Smooth muscle cell (in vitro differentiated cells): Measurements from ENCODE around the gene RARG. TPM values are rescaled to one million over a fixed set of nuclear protein-coding genes. Genes with fewer than 3 reads are reported as not detected.

Experiments
- DNase-seq: peaks from one replicate; lab custom pipeline; 2025; ENCODE audit not compliant: unreplicated experiment; lab: John Stamatoyannopoulos, UW
- H2AFZ ChIP-seq: fragments of 200-600 bp; sonication (generic); 2 replicates; pipeline ENCODE4 v1.6.0; 2016; ENCODE audit warnings: antibody characterized with exemption, low read depth, mild to moderate bottlenecking
- H3F3A ChIP-seq: fragments of 200-600 bp; sonication (generic); 2 replicates; pipeline ENCODE4 v1.6.0; 2017; ENCODE audit warnings: antibody characterized with exemption, low read depth
- H3K27ac ChIP-seq: fragments of 200-600 bp; sonication (generic); 2 replicates; pipeline ENCODE4 v1.5.1; 2016; ENCODE audit warnings: low read depth, mild to moderate bottlenecking
- H3K27me3 ChIP-seq: fragments of 200-600 bp; sonication (generic); 2 replicates; pipeline ENCODE4 v1.6.1; 2016; ENCODE audit warnings: low read depth, mild to moderate bottlenecking
- H3K36me3 ChIP-seq: fragments of 200-600 bp; sonication (generic); 2 replicates; pipeline ENCODE4 v1.5.1; 2016; ENCODE audit warnings: low read depth
- H3K4me1 ChIP-seq: fragments of 200-600 bp; sonication (generic); 2 replicates; pipeline ENCODE4 v1.5.1; 2016; ENCODE audit warnings: low read depth
- H3K4me2 ChIP-seq: fragments of 200-600 bp; sonication (generic); 2 replicates; pipeline ENCODE4 v1.6.0; 2016; ENCODE audit warnings: mild to moderate bottlenecking
- H3K4me3 ChIP-seq: fragments of 200-600 bp; sonication (generic); 2 replicates; pipeline ENCODE4 v1.5.1; 2016; ENCODE audit warnings: mild to moderate bottlenecking
- H3K79me2 ChIP-seq: fragments of 200-600 bp; sonication (generic); 2 replicates; pipeline ENCODE4 v1.6.0; 2016; ENCODE audit warnings: low read depth, mild to moderate bottlenecking
- H3K9ac ChIP-seq: fragments of 200-600 bp; sonication (generic); 2 replicates; pipeline ENCODE4 v1.6.0; 2016; ENCODE audit warnings: low read depth
- H3K9me3 ChIP-seq: fragments of 200-600 bp; sonication (generic); replicated peaks from 2 replicates; pipeline ENCODE4 v1.5.1; 2016; ENCODE audit warnings: low read depth
- H4K20me1 ChIP-seq: fragments of 200-600 bp; sonication (generic); 2 replicates; pipeline ENCODE4 v1.6.0; 2016; ENCODE audit warnings: low read depth
- CTCF ChIP-seq: fragments of 200-600 bp; sonication (generic); IDR thresholded peaks from 2 replicates; pipeline ENCODE4 v1.5.1; 2017; ENCODE audit warnings: borderline replicate concordance, mild to moderate bottlenecking, antibody characterized with exemption; ENCODE audit not compliant: insufficient read depth, poor library complexity, severe bottlenecking
- WGBS: methylation state at CpG from one replicate; pipeline ENCODE4 v1.1.7; 2016; ENCODE audit warnings: low lambda C conversion rate; 5-methylcytosine and 5-hydroxymethylcytosine counted together
- polyA plus RNA-seq: library from polyadenylated mRNA; unstranded; fragments of >200 nt; fragmentation: Nextera tagmentation; extraction: Ambion mirVana; gene quantifications from 2 replicates; pipeline ENCODE4 v1.2.1, GENCODE V29; 2016
- total RNA-seq: library from RNA; depleted of rRNA; stranded (reverse); fragments of >200 nt; gene quantifications from 2 replicates; pipeline ENCODE4 v1.2.3, GENCODE V29; 2014

RARG gene
- total and polyA plus RNA-seq, 2 experiments from 2014 or later, result 21.8 to 32.9 TPM

GRCh38 chr12:53222170-53222721 lies 9.8 kb downstream of the RARG start:
- peak overlapping the region; percentile 88 for H3K4me2 ChIP-seq
- no peak overlapping the region for H2AFZ ChIP-seq
- H4K20me1 ChIP-seq, result peaks cover 16% of the 10 kb centered on the region
- no peaks in the 10 kb centered on the region for H3K27me3 ChIP-seq
- TF ChIP-seq CTCF, result no peak
- H3K27ac ChIP-seq, result peak overlapping the region; percentile 97
- no peaks in the 10 kb centered on the region for H3K36me3 ChIP-seq
- peak overlapping the region; percentile 61 for H3K4me3 ChIP-seq
- H3K9ac ChIP-seq, result no peak overlapping the region
- peaks cover 23% of the 10 kb centered on the region for H3F3A ChIP-seq
- no peaks in the 10 kb centered on the region for H3K9me3 ChIP-seq
- peaks cover 55% of the 10 kb centered on the region for H3K4me1 ChIP-seq
- WGBS, result 18% methylated on average over 5 of the region's 5 CpGs
- DNase-seq, result no peak
- peaks cover 4% of the 10 kb centered on the region for H3K79me2 ChIP-seq

- H3K4me2 ChIP-seq, result peak overlapping the region; percentile 88
- peak overlapping the region; percentile 93 for H3K9ac ChIP-seq
- TF ChIP-seq CTCF, result peak; percentile 12
- H3K27me3 ChIP-seq, result no peaks in the 10 kb centered on the region
- H3K27ac ChIP-seq, result peak overlapping the region; percentile 97
- H4K20me1 ChIP-seq, result peaks cover 24% of the 10 kb centered on the region
- peak overlapping the region; percentile 85 for H2AFZ ChIP-seq
- no peaks in the 10 kb centered on the region for H3K36me3 ChIP-seq
- H3K79me2 ChIP-seq, result peaks cover 4% of the 10 kb centered on the region
- H3K4me1 ChIP-seq, result peaks cover 56% of the 10 kb centered on the region
- H3K4me3 ChIP-seq, result peak overlapping the region; percentile 61
- H3K9me3 ChIP-seq, result no peaks in the 10 kb centered on the region
- peaks cover 23% of the 10 kb centered on the region for H3F3A ChIP-seq
- under 1% methylated on average over 48 of the region's 72 CpGs for WGBS
- peak; percentile 77 for DNase-seq
Measured at GRCh38 chr12:53221203-53222080, 10.6 kb downstream of the RARG start.

- Histone ChIP-seq H2AFZ (no peak overlapping the region), H3K9ac (peak overlapping the region; percentile 93), H3K36me3 (no peaks in the 10 kb centered on the region), H3K4me1 (peaks cover 54% of the 10 kb centered on the region), H3K9me3 (no peaks in the 10 kb centered on the region), H3K4me3 (peak overlapping the region; percentile 61), H3K27me3 (no peaks in the 10 kb centered on the region), H3K79me2 (peaks cover 4% of the 10 kb centered on the region), H4K20me1 (peaks cover 31% of the 10 kb centered on the region), H3K4me2 (peak overlapping the region; percentile 88), H3K27ac (peak overlapping the region; percentile 97), H3F3A (peaks cover 17% of the 10 kb centered on the region)
- peak; percentile 77 for DNase-seq
- WGBS, result under 1% methylated on average over 24 of the region's 42 CpGs
- TF ChIP-seq CTCF, result no peak
Measured at GRCh38 chr12:53220694-53221202, 11.3 kb downstream of the RARG start.
